T-cell (primary cell): ENCODE data around the gene KANSL2. TPM values are rescaled to one million over a fixed set of nuclear protein-coding genes. Genes with fewer than 3 reads are reported as not detected.
A peak's percentile ranks its signal among the peaks of the same experiment; 100 is the strongest.

Experiments used
- ATAC-seq, 4 experiments: fragments of 200-7000 bp in 3 of 4; fragments of 150-1000 bp in 1 of 4; cut with Tn5 transposase; replicated peaks in 1 of 4; 1 replicate in 3 of 4; 2 replicates in 1 of 4; pipeline ENCODE4 v1.10.0; 2021; ENCODE audit warnings: moderate library complexity in 3 of 4, mild to moderate bottlenecking in 2 of 4, moderate number of reproducible peaks in 1 of 4
- CTCF ChIA-PET, 2 donors: fragments of 300-600 bp; sonication (Branson Sonifier 250); formaldehyde crosslinking; loops; one replicate each; lab custom pipeline; 2022; ENCODE audit warnings: antibody characterized with exemption in 2 of 2; lab: Charles Lee
- POLR2A ChIA-PET, 2 donors: fragments of 300-600 bp; sonication (Branson Sonifier 250); formaldehyde crosslinking; loops; one replicate each; lab custom pipeline; 2022; ENCODE audit warnings: antibody characterized with exemption in 2 of 2; lab: Charles Lee
- DNase-seq, 35 experiments: peaks; one replicate each; pipeline versions ENCODE4 v3.0.0 to v3.0.0-alpha.2; 2013 to 2023
- H3K27ac ChIP-seq: one replicate; pipeline ENCODE4 v1.5.1; 2013; ENCODE audit warnings: low read length
- H3K27me3 ChIP-seq, 2 experiments: replicated peaks in 1 of 2; 1 replicate in 1 of 2; 2 replicates in 1 of 2; pipeline versions ENCODE4 v1.6.1 to v1.7.0; 2013; ENCODE audit warnings: low read length in 1 of 2, mixed read lengths in 1 of 2; ENCODE audit not compliant: control insufficient read depth in 2 of 2, insufficient read depth in 2 of 2; ENCODE audit errors: extremely low read depth in 1 of 2
- H3K36me3 ChIP-seq, 2 donors: 1 replicate in 1 of 2; 2 replicates in 1 of 2; pipeline versions ENCODE4 v1.6.1 to v1.7.0; 2013; ENCODE audit warnings: low read length in 1 of 2; ENCODE audit not compliant: control insufficient read depth in 2 of 2, insufficient read depth in 1 of 2; ENCODE audit errors: extremely low read depth in 1 of 2
- H3K4me1 ChIP-seq, 2 experiments: 1 replicate in 1 of 2; 2 replicates in 1 of 2; pipeline versions ENCODE4 v1.6.1 to v1.7.0; 2013; ENCODE audit warnings: low read length in 2 of 2, mixed read lengths in 1 of 2; ENCODE audit not compliant: insufficient read depth in 2 of 2, control insufficient read depth in 1 of 2; ENCODE audit errors: extremely low read depth in 1 of 2
- H3K4me3 ChIP-seq, 2 donors: 1 replicate in 1 of 2; 2 replicates in 1 of 2; pipeline versions ENCODE4 v1.5.1 to v1.7.0; 2013; ENCODE audit warnings: mild to moderate bottlenecking in 2 of 2, low read length in 1 of 2, moderate library complexity in 1 of 2; ENCODE audit not compliant: control insufficient read depth in 1 of 2; ENCODE audit errors: extremely low read depth in 1 of 2
- H3K9me3 ChIP-seq: 2 replicates; pipeline ENCODE4 v1.7.0; 2013
- H3K27ac Mint-ChIP-seq, 2 donors: one replicate each; pipeline ENCODE4 v1.8.0; 2020 to 2021; ENCODE audit warnings: mild to moderate bottlenecking in 2 of 2, mixed read lengths in 2 of 2
- H3K27me3 Mint-ChIP-seq, 2 donors: one replicate each; pipeline ENCODE4 v1.8.0; 2021 to 2022; ENCODE audit warnings: mixed read lengths in 2 of 2
- H3K36me3 Mint-ChIP-seq: one replicate; pipeline ENCODE4 v1.8.0; 2021; ENCODE audit warnings: mixed read lengths
- H3K4me1 Mint-ChIP-seq, 3 donors: one replicate each; pipeline ENCODE4 v1.8.0; 2020 to 2022; ENCODE audit warnings: mixed read lengths in 3 of 3, mild to moderate bottlenecking in 1 of 3
- H3K4me3 Mint-ChIP-seq, 3 donors: one replicate each; pipeline ENCODE4 v1.8.0; 2020 to 2022; ENCODE audit warnings: mild to moderate bottlenecking in 3 of 3, mixed read lengths in 3 of 3, moderate library complexity in 3 of 3
- H3K9me3 Mint-ChIP-seq, 3 donors: one replicate each; pipeline ENCODE4 v1.8.0; 2020 to 2022; ENCODE audit warnings: mixed read lengths in 3 of 3
- WGBS: methylation state at CpG from one replicate; pipeline ENCODE4 v1.1.5; 2013; ENCODE audit warnings: missing lambda C conversion rate; ENCODE audit not compliant: insufficient coverage; 5-methylcytosine and 5-hydroxymethylcytosine counted together
- total RNA-seq, 35 experiments: library from RNA in 6 of 35; stranded (reverse) in 6 of 35; fragments of 120-200 nt in 1 of 35; gene quantifications; one replicate each; pipeline versions ENCODE4 v1.2.1 to v1.2.4 and lab custom pipeline; 2013 to 2026

KANSL2 gene
- total RNA-seq, 5 donors from 2014 or later (not counting 1 experiment from before 2014, with no cell fraction given) = 64.1 to 118 (median 66.4) TPM

DNA sequence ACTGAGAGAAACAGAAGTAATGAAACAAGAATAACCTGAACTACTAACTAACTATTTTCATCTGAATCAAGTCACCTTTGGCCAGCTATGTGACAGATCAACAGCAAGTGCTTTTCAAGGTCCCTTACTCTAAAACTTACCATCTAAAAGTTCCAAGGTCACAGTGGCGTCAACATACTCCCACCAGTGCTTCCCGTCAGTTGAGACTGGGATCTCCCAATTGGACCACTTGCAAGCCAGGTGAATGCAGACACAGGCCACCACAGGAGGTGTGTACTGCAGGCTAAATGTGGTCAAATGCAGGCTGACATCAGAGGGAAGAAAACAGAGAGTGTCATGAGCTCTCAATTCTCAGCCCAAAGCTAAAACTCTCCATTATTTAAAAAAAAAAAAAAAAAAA lies 13.8 kb upstream of the KANSL2 start:
- Histone ChIP-seq H3K36me3 (peaks cover 15 to 82% of the 10 kb centered on the region in 2 donors), H3K27ac (no peak overlapping the region), H3K9me3 (no peaks in the 10 kb centered on the region), H3K4me1 (no peaks in the 10 kb centered on the region), H3K4me3 (no peak overlapping the region), H3K27me3 (no peaks in the 10 kb centered on the region)
- CTCF ChIA-PET = interaction anchor here (0.6 kb wide), 3 partner anchors 33 to 228 kb away, joined by 3 to 4 read pairs (median 3); no protein-coding TSS in a partner anchor
- no peak overlapping the region for H3K27ac Mint-ChIP-seq
- H3K4me1 Mint-ChIP-seq = peaks cover 14 to 23% (median 21%) of the 10 kb centered on the region in 3 donors
- ATAC-seq (no peak), DNase-seq (no peak)
- H3K4me3 Mint-ChIP-seq = no peak overlapping the region
- POLR2A ChIA-PET = interaction anchor here (0.6 to 1.4 kb wide), 3 partner anchors 14 to 303 kb away, joined by 3 to 6 read pairs (median 6); partner anchors contain the start of genes DDN (in 1 of the 2) and KANSL2 (in 1 of the 2)
- H3K9me3 Mint-ChIP-seq = no peaks in the 10 kb centered on the region
- peaks cover 45% of the 10 kb centered on the region for H3K36me3 Mint-ChIP-seq
- no peaks in the 10 kb centered on the region for H3K27me3 Mint-ChIP-seq
- 100% methylated on average over 2 of the region's 2 CpGs for WGBS

- H3K4me3 ChIP-seq = no peak overlapping the region
- Mint-ChIP-seq H3K36me3 (peaks cover 40% of the 10 kb centered on the region), H3K4me3 (no peak overlapping the region), H3K4me1 (peaks cover 9 to 21% (median 21%) of the 10 kb centered on the region in 3 donors), H3K27ac (no peak overlapping the region), H3K27me3 (no peaks in the 10 kb centered on the region), H3K9me3 (no peaks in the 10 kb centered on the region)
- H3K27ac ChIP-seq = no peak overlapping the region
- ATAC-seq (no peak), DNase-seq (no peak)
- H3K9me3 ChIP-seq = no peaks in the 10 kb centered on the region
- no peaks in the 10 kb centered on the region for H3K27me3 ChIP-seq
- CTCF ChIA-PET = interaction anchor here in 1 of 2 donors (0.5 kb wide), 1 partner anchor 60 kb away, joined by 3 read pairs; no protein-coding TSS in a partner anchor
- peaks cover 15 to 82% of the 10 kb centered on the region in 2 donors for H3K36me3 ChIP-seq
- POLR2A ChIA-PET = interaction anchor here in 1 of 2 donors (0.6 kb wide), 1 partner anchor 77 kb away, joined by 5 read pairs; no protein-coding TSS in a partner anchor
- 100% methylated on average over 4 of the region's 6 CpGs for WGBS
- no peaks in the 10 kb centered on the region for H3K4me1 ChIP-seq
Observed at GRCh38 chr12:48694038-48694437, 12.0 kb upstream of the KANSL2 start.

GRCh38 chr12:48693572-48693971 lies 11.5 kb upstream of the KANSL2 start:
- Histone ChIP-seq H3K27ac (no peak overlapping the region), H3K4me3 (no peak overlapping the region), H3K27me3 (no peaks in the 10 kb centered on the region), H3K9me3 (no peaks in the 10 kb centered on the region), H3K36me3 (peaks cover 15 to 86% of the 10 kb centered on the region in 2 donors), H3K4me1 (no peaks in the 10 kb centered on the region)
- Mint-ChIP-seq H3K27ac (no peak overlapping the region), H3K36me3 (peaks cover 45% of the 10 kb centered on the region), H3K9me3 (no peaks in the 10 kb centered on the region), H3K4me1 (peaks cover 9 to 21% (median 21%) of the 10 kb centered on the region in 3 donors), H3K4me3 (no peak overlapping the region), H3K27me3 (no peaks in the 10 kb centered on the region)
- WGBS = 94% methylated on average over 5 of the region's 6 CpGs
- POLR2A ChIA-PET = interaction anchor here in 1 of 2 donors (0.6 kb wide), 1 partner anchor 76 kb away, joined by 5 read pairs; no protein-coding TSS in a partner anchor
- DNase-seq (no peak), ATAC-seq (no peak)
- CTCF ChIA-PET = interaction anchor here in 1 of 2 donors (0.5 kb wide), 1 partner anchor 60 kb away, joined by 3 read pairs; no protein-coding TSS in a partner anchor

- H3K27ac Mint-ChIP-seq = peak overlapping the region in 1 of 2 donors; percentile 58
- H3K4me3 Mint-ChIP-seq = no peak overlapping the region
- Histone ChIP-seq H3K27me3 (no peaks in the 10 kb centered on the region), H3K4me1 (no peaks in the 10 kb centered on the region), H3K4me3 (no peak overlapping the region), H3K36me3 (peaks cover 15 to 79% of the 10 kb centered on the region in 2 donors), H3K9me3 (no peaks in the 10 kb centered on the region), H3K27ac (no peak overlapping the region)
- H3K4me1 Mint-ChIP-seq = peaks cover 12 to 21% (median 21%) of the 10 kb centered on the region in 3 donors
- no CpG with 5 or more reads among the region's 2 CpGs for WGBS
- H3K9me3 Mint-ChIP-seq = no peaks in the 10 kb centered on the region
- peaks cover 44% of the 10 kb centered on the region for H3K36me3 Mint-ChIP-seq
- ChIA-PET POLR2A (interaction anchor here in 1 of 2 donors (0.6 to 0.7 kb wide), 2 partner anchors 12 to 128 kb away, joined by 3 to 4 read pairs; no protein-coding TSS in a partner anchor), CTCF (no interaction called here)
- H3K27me3 Mint-ChIP-seq = no peaks in the 10 kb centered on the region
- DNase-seq (no peak), ATAC-seq (no peak)
Observed at GRCh38 chr12:48691826-48692487, 9.9 kb upstream of the KANSL2 start.

DNA sequence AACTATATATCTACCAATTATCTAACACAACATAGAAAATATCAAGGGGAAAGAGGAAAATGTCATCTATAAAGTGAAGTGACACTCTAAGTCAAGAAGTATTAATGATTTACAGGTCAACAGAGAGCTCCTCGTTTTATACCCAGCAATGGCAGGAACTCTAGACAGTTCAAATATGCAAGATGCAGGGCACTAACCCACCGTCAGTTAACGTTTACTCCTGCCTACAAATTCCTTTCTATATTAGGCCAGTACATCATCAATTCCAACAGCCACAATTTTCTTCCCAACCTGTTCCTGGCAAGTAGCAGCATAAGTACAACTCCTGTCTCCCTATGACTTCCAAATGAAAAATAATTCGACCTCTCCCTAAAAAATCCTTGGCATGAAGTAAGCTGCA lies 9.0 kb upstream of the KANSL2 start:
- Histone ChIP-seq H3K36me3 (peaks cover 15 to 69% of the 10 kb centered on the region in 2 donors), H3K9me3 (no peaks in the 10 kb centered on the region), H3K27me3 (no peaks in the 10 kb centered on the region), H3K4me3 (no peak overlapping the region), H3K27ac (no peak overlapping the region), H3K4me1 (no peaks in the 10 kb centered on the region)
- POLR2A ChIA-PET = interaction anchor here in 1 of 2 donors (0.6 kb wide), 1 partner anchor 682 kb away, joined by 3 read pairs; no protein-coding TSS in a partner anchor
- ATAC-seq (no peak), DNase-seq (no peak)
- no peak overlapping the region for H3K4me3 Mint-ChIP-seq
- H3K36me3 Mint-ChIP-seq = peaks cover 44% of the 10 kb centered on the region
- H3K27ac Mint-ChIP-seq = no peak overlapping the region
- CTCF ChIA-PET = no interaction called here
- H3K9me3 Mint-ChIP-seq = no peaks in the 10 kb centered on the region
- 88% methylated on average over 3 of the region's 4 CpGs for WGBS
- no peaks in the 10 kb centered on the region for H3K27me3 Mint-ChIP-seq
- peaks cover 12 to 21% (median 20%) of the 10 kb centered on the region in 3 donors for H3K4me1 Mint-ChIP-seq

DNA sequence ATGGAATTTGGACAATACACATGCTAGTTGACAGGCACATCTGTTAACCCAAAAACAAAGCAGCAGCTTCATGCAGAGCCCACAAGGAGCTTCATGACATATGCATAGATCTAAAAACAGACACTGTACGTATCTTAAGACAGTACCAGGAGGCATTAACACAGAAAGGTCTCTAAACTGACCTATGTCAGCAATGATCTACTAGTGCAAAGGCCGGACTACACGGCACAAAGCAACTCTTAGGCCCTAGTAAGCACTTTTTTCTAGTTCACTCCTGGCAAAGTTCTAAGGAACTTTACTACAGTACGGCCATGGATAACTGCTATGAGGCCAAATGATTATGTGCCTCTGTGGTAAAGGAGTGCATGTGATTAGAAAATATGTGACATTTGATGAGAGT lies 8.4 kb upstream of the KANSL2 start:
- POLR2A ChIA-PET = interaction anchor here in 1 of 2 donors (0.6 kb wide), 1 partner anchor 683 kb away, joined by 3 read pairs; no protein-coding TSS in a partner anchor
- Histone ChIP-seq H3K4me1 (no peaks in the 10 kb centered on the region), H3K36me3 (peaks cover 15 to 64% of the 10 kb centered on the region in 2 donors), H3K27me3 (no peaks in the 10 kb centered on the region), H3K27ac (no peak overlapping the region), H3K4me3 (no peak overlapping the region), H3K9me3 (no peaks in the 10 kb centered on the region)
- CTCF ChIA-PET = no interaction called here
- ATAC-seq (no peak), DNase-seq (no peak)
- Mint-ChIP-seq H3K27ac (peak overlapping the region in 1 of 2 donors; percentile 52), H3K36me3 (peaks cover 38% of the 10 kb centered on the region), H3K9me3 (no peaks in the 10 kb centered on the region), H3K4me3 (no peak overlapping the region), H3K4me1 (peaks cover 12 to 21% (median 17%) of the 10 kb centered on the region in 3 donors), H3K27me3 (no peaks in the 10 kb centered on the region)
- 79% methylated on average over 3 of the region's 4 CpGs for WGBS
